A549 (cell line): ENCODE measurements around the gene KAT6B. TPM values are rescaled to one million over a fixed set of nuclear protein-coding genes. Genes with fewer than 3 reads are reported as not detected.

Source experiments
- ATAC-seq, 2 experiments: fragments of 200-7000 bp in 1 of 2; fragments of >200 bp in 1 of 2; cut with Nextera tagmentation in 1 of 2; cut with Tn5 transposase in 1 of 2; 3 replicates each; pipeline versions ENCODE4 v1.8.0 to v1.9.1; 2018 to 2020; ENCODE audit warnings: mild to moderate bottlenecking in 1 of 2, moderate library complexity in 1 of 2
- CTCF ChIA-PET: fragments of 300-600 bp; sonication (Branson Sonifier 250); formaldehyde crosslinking; extraction: SDS; loops from one replicate; lab custom pipeline; 2021; ENCODE audit warnings: antibody characterized with exemption, inconsistent platforms; lab: Yijun Ruan, JAX
- POLR2A ChIA-PET: fragments of 350-600 bp; formaldehyde crosslinking; extraction: SDS; loops from one replicate; lab custom pipeline; 2021; ENCODE audit warnings: antibody characterized with exemption, inconsistent platforms; lab: Yijun Ruan, JAX
- DNase-seq, 2 experiments: peaks; one replicate each; pipeline versions ENCODE4 v3.0.0 to v3.0.0-alpha.2; 2011 to 2016; ENCODE audit warnings: low read depth in 1 of 2, low spot score in 1 of 2
- FAIRE-seq: peaks from 2 replicates; lab custom pipeline; 2011; peaks lifted over from hg19 to GRCh38; lab: Jason Lieb, UNC
- H3K27ac ChIP-seq, 2 experiments: fragments of >200 bp; sonication (Bioruptor Twin); formaldehyde crosslinking; 3 replicates each; pipeline ENCODE4 v1.5.1; 2016 to 2017
- H3K4me1 ChIP-seq: fragments of >200 bp; sonication (Bioruptor Twin); formaldehyde crosslinking; 3 replicates; pipeline ENCODE4 v1.6.1; 2016
- H3K4me2 ChIP-seq: fragments of >200 bp; sonication (Bioruptor Twin); formaldehyde crosslinking; 3 replicates; pipeline ENCODE4 v1.6.1; 2016
- H3K4me3 ChIP-seq: fragments of >200 bp; sonication (Bioruptor Twin); formaldehyde crosslinking; 3 replicates; pipeline ENCODE4 v1.5.1; 2016
- H3K9me3 ChIP-seq: fragments of >200 bp; sonication (Bioruptor Twin); formaldehyde crosslinking; 3 replicates; pipeline ENCODE4 v1.6.1; 2016
- ATOH8 ChIP-seq: fragments of 250-450 bp; sonication (Bioruptor Pico); IDR thresholded peaks from 2 replicates; pipeline ENCODE4 v1.5.0; 2020; ENCODE audit warnings: low read depth, mild to moderate bottlenecking, moderate library complexity
- CBX2 ChIP-seq: fragments of 200-600 bp; sonication (generic); IDR thresholded peaks from 2 replicates; pipeline ENCODE4 v1.6.1; 2016; ENCODE audit warnings: low read depth, mild to moderate bottlenecking, borderline replicate concordance
- CHD2 ChIP-seq: fragments of 150-350 bp; IDR thresholded peaks from 2 replicates; pipeline ENCODE4 v1.6.1; 2014; ENCODE audit warnings: low read length; ENCODE audit not compliant: partially characterized antibody
- CTCF ChIP-seq: fragments of >200 bp; sonication (Bioruptor Twin); formaldehyde crosslinking; IDR thresholded peaks from 3 replicates; pipeline ENCODE4 v1.5.1; 2016
- E2F6 ChIP-seq: IDR thresholded peaks from 2 replicates; pipeline ENCODE4 v1.6.1; 2012; ENCODE audit warnings: low read depth, borderline replicate concordance
- EHF ChIP-seq: fragments of 250-450 bp; sonication (Bioruptor Pico); IDR thresholded peaks from 2 replicates; pipeline ENCODE4 v1.5.0; 2020; ENCODE audit warnings: mild to moderate bottlenecking
- FOSB ChIP-seq: fragments of 250-450 bp; sonication (Bioruptor Pico); IDR thresholded peaks from 2 replicates; pipeline ENCODE4 v1.5.0; 2020; ENCODE audit warnings: mild to moderate bottlenecking, moderate library complexity
- FOSL2 ChIP-seq, 2 experiments: fragments of 450-650 bp in 1 of 2; fragments of >200 bp in 1 of 2; sonication (Bioruptor Twin) in 1 of 2; formaldehyde crosslinking; IDR thresholded peaks; 2 replicates each; pipeline versions ENCODE4 v1.5.0 to v1.6.1; 2016 to 2020; ENCODE audit warnings: mild to moderate bottlenecking in 1 of 2, moderate library complexity in 1 of 2
- HDAC2 ChIP-seq: fragments of 200-600 bp; sonication (generic); IDR thresholded peaks from 2 replicates; pipeline ENCODE4 v1.6.1; 2016
- HES2 ChIP-seq: fragments of >200 bp; sonication (Bioruptor Twin); formaldehyde crosslinking; IDR thresholded peaks from 2 replicates; pipeline ENCODE4 v1.6.1; 2016
- HEYL ChIP-seq: fragments of 250-450 bp; sonication (Bioruptor Pico); IDR thresholded peaks from 2 replicates; pipeline ENCODE4 v1.8.0; 2021; ENCODE audit warnings: mild to moderate bottlenecking, moderate library complexity
- HMGXB4 ChIP-seq: fragments of 250-450 bp; sonication (Bioruptor Pico); IDR thresholded peaks from 2 replicates; pipeline ENCODE4 v1.5.0; 2021; ENCODE audit warnings: mild to moderate bottlenecking, moderate library complexity, borderline replicate concordance
- HOXB5 ChIP-seq: fragments of 250-450 bp; sonication (Bioruptor Pico); IDR thresholded peaks from 2 replicates; pipeline ENCODE4 v1.5.0; 2020; ENCODE audit warnings: mild to moderate bottlenecking, moderate library complexity
- JUN ChIP-seq, 2 experiments: fragments of >200 bp; sonication (Bioruptor Twin); formaldehyde crosslinking; IDR thresholded peaks; 2 replicates in 1 of 2; 3 replicates in 1 of 2; pipeline ENCODE4 v1.6.1; 2016 to 2017
- MAX ChIP-seq: IDR thresholded peaks from 2 replicates; pipeline ENCODE4 v1.6.1; 2012
- REST ChIP-seq: fragments of 200-600 bp; sonication (generic); IDR thresholded peaks from 2 replicates; pipeline ENCODE4 v1.6.1; 2016; ENCODE audit warnings: antibody characterized with exemption, mild to moderate bottlenecking, moderate library complexity
- RNF2 ChIP-seq: fragments of 200-600 bp; sonication (generic); IDR thresholded peaks from 2 replicates; pipeline ENCODE4 v1.6.1; 2016; ENCODE audit warnings: low read depth, mild to moderate bottlenecking, antibody characterized with exemption, moderate library complexity, borderline replicate concordance
- SREBF2 ChIP-seq: fragments of 450-650 bp; IDR thresholded peaks from 2 replicates; pipeline ENCODE4 v1.6.1; 2014; ENCODE audit warnings: mild to moderate bottlenecking, moderate library complexity
- ZFP36 ChIP-seq: fragments of 450-650 bp; IDR thresholded peaks from 2 replicates; pipeline ENCODE4 v1.6.1; 2014; ENCODE audit warnings: borderline replicate concordance; ENCODE audit not compliant: partially characterized antibody
- ZNF302 ChIP-seq: fragments of 250-450 bp; sonication (Bioruptor Pico); IDR thresholded peaks from 2 replicates; pipeline ENCODE4 v1.9.0; 2021; ENCODE audit warnings: inconsistent platforms, mild to moderate bottlenecking, moderate library complexity
- ZSCAN20 ChIP-seq: fragments of 250-450 bp; sonication (Bioruptor Pico); IDR thresholded peaks from 2 replicates; pipeline ENCODE4 v1.8.0; 2022; ENCODE audit warnings: mild to moderate bottlenecking, moderate library complexity
- WGBS: methylation state at CpG from one replicate; pipeline ENCODE4 v1.1.6; 2017; ENCODE audit errors: missing lambda C conversion rate; 5-methylcytosine and 5-hydroxymethylcytosine counted together
- polyA plus RNA-seq, 4 experiments: library from polyadenylated mRNA; depleted of rRNA in 3 of 4; stranded (reverse); fragments of >200 nt; fragmentation: RNase III in 1 of 4; extraction: RNeasy Plus Mini Kit Qiagen cat#74134 plus additional on column Dnase treatment in 1 of 4; gene quantifications; 2 replicates in 3 of 4; 3 replicates in 1 of 4; pipeline ENCODE4 v1.2.3, GENCODE V29; 2011 to 2017

Gene KAT6B
- polyA plus RNA-seq, 2 of the 4 experiments (the other 2 are of a cell fraction) = 5.6 to 5.7 TPM

GRCh38 chr10:75021379-75022249 lies 195.2 kb downstream of the KAT6B start (continued):
- TF ChIP-seq ATOH8 (CRISPR knock-in tag) (no peak), FOSL2 (IDR thresholded peaks at IDR 0.05) (no peak), FOSL2 (CRISPR knock-in tag; IDR thresholded peaks at IDR 0.05) (no peak), CBX2 (no peak), MAX (no peak)
- TF ChIP-seq, all 56 proteins: peak for 0

- no peak for ATAC-seq
- ChIA-PET CTCF (interaction anchor here (0.7 to 2.3 kb wide), 8 partner anchors 15 to 760 kb away, joined by 3 to 6 read pairs (median 4); partner anchors contain the start of gene COMTD1), POLR2A (no interaction called here)
- Histone ChIP-seq H3K4me2 (no peak overlapping the region), H3K4me3 (no peak overlapping the region), H3K9me3 (no peaks in the 10 kb centered on the region), H3K4me1 (peaks cover 6% of the 10 kb centered on the region; the same call in 1 of the 3 replicates), H3K27ac (no peak overlapping the region)
- TF ChIP-seq ZNF302 (no peak), ZSCAN20 (CRISPR knock-in tag) (no peak)
- FAIRE-seq = no peak
- DNase-seq = no peak
- WGBS = 82% methylated on average over 2 of the region's 2 CpGs
Measured at GRCh38 chr10:75023074-75023473, 196.7 kb downstream of the KAT6B start.

- no peak overlapping the region for H3K27ac ChIP-seq
- DNase-seq = no peak
- FAIRE-seq = no peak
- no peak overlapping the region for H3K4me3 ChIP-seq
- ChIA-PET POLR2A (no interaction called here), CTCF (interaction anchor here (0.6 to 2.3 kb wide), 4 partner anchors 22 to 781 kb away, joined by 3 to 7 read pairs (median 5); partner anchors contain the start of gene COMTD1)
- peaks cover 6% of the 10 kb centered on the region; the same call in 1 of the 3 replicates for H3K4me1 ChIP-seq
- ATAC-seq = no peak
- H3K4me2 ChIP-seq = no peak overlapping the region
- no peaks in the 10 kb centered on the region for H3K9me3 ChIP-seq
- WGBS = 90% methylated on average over 5 of the region's 5 CpGs
- TF ChIP-seq HMGXB4 (CRISPR knock-in tag) (no peak), HEYL (CRISPR knock-in tag) (no peak), RNF2 (no peak), CHD2 (no peak), HES2 (no peak), JUN (IDR thresholded peaks at IDR 0.05) (no peak), EHF (CRISPR knock-in tag) (no peak), REST (no peak), SREBF2 (no peak), HOXB5 (CRISPR knock-in tag) (no peak), HDAC2 (no peak), CTCF (no peak), ZFP36 (no peak), ATOH8 (CRISPR knock-in tag) (no peak), E2F6 (no peak), FOSB (CRISPR knock-in tag) (no peak)
Measured at GRCh38 chr10:75024971-75025523, 198.6 kb downstream of the KAT6B start.
